Prostate gland (tissue), 2 donors: ENCODE data around the gene MTHFD2L.

Experiments used
- POLR2A ChIP-seq: fragments of 450-650 bp; IDR thresholded peaks from one replicate; pipeline ENCODE4 v1.6.1; 2016; ENCODE audit warnings: antibody characterized with exemption, mild to moderate bottlenecking
- POLR2AphosphoS5 ChIP-seq: sonication (generic); formaldehyde crosslinking; IDR thresholded peaks from one replicate; pipeline ENCODE4 v1.6.1; 2017; ENCODE audit warnings: antibody characterized with exemption
- TF ChIP-seq, protein P1 (sequence below), 4 experiments: fragments of 200-600 bp in 2 of 4; fragments of 450-650 bp in 2 of 4; sonication (generic) in 2 of 4; IDR thresholded peaks; 1 replicate in 3 of 4; 2 replicates in 1 of 4; pipeline ENCODE4 v1.5.1; 2016 to 2019; ENCODE audit warnings: antibody characterized with exemption in 4 of 4, mild to moderate bottlenecking in 2 of 4, moderate library complexity in 2 of 4

DNA sequence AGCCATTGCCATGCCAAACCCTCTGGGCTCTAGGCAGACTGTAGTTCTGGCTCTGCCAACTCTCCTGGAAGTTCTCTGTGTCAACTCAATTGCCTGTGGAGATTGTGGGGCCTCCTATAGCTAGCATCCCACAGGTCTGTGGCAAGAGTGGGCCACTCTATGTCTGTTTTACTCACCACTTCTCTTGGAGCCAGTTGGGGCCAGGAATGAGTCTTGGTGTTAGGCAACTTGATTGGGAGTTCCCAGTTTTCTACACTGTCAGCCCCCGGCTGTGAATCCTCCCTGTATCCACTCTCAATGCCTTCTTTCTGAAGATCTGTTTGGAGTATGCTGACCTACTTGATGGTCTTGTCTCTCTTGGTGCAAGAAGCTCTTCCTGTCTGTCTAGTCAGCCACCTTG is 102.1 kb downstream of the MTHFD2L start:
- TF ChIP-seq, protein P1, sequence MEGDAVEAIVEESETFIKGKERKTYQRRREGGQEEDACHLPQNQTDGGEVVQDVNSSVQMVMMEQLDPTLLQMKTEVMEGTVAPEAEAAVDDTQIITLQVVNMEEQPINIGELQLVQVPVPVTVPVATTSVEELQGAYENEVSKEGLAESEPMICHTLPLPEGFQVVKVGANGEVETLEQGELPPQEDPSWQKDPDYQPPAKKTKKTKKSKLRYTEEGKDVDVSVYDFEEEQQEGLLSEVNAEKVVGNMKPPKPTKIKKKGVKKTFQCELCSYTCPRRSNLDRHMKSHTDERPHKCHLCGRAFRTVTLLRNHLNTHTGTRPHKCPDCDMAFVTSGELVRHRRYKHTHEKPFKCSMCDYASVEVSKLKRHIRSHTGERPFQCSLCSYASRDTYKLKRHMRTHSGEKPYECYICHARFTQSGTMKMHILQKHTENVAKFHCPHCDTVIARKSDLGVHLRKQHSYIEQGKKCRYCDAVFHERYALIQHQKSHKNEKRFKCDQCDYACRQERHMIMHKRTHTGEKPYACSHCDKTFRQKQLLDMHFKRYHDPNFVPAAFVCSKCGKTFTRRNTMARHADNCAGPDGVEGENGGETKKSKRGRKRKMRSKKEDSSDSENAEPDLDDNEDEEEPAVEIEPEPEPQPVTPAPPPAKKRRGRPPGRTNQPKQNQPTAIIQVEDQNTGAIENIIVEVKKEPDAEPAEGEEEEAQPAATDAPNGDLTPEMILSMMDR (IDR thresholded peaks at IDR 0.05): no peak
- TF ChIP-seq POLR2A (no peak), POLR2AphosphoS5 (no peak)
